Mesenteric fat pad (tissue), 1 donor: ENCODE measurements around the gene CACNA1F. TPM values are rescaled to one million over a fixed set of nuclear protein-coding genes. Genes with fewer than 3 reads are reported as not detected.

Experiments used
- DNase-seq: peaks from one replicate; pipeline ENCODE4 v3.0.0-alpha.2; 2020; ENCODE audit warnings: low spot score
- long read RNA-seq: library from polyadenylated mRNA; unstranded; transcript quantifications from one replicate; pipeline ENCODE4 v2.0.0, GENCODE V29; 2020
- total RNA-seq: library from RNA; stranded (reverse); fragmentation: NEBNext Ultra II Directional; extraction: Animal tissue kit (Norgen Biotek cat#: 25700); gene quantifications from one replicate; pipeline ENCODE4 v1.2.1, GENCODE V29; 2021
- donor health status: DM: yes; HTN: yes; CAD: no.

CACNA1F gene
- total RNA-seq = not detected
- long read RNA-seq = 0 reads

- DNase-seq = no peak
Measured at GRCh38 chrX:49233176-49233575, at the start of gene CACNA1F. TSS of gene CACNA1F (minus strand) at chrX:49233340. CDS start at chrX:49233309, 31 bp downstream.

DNA sequence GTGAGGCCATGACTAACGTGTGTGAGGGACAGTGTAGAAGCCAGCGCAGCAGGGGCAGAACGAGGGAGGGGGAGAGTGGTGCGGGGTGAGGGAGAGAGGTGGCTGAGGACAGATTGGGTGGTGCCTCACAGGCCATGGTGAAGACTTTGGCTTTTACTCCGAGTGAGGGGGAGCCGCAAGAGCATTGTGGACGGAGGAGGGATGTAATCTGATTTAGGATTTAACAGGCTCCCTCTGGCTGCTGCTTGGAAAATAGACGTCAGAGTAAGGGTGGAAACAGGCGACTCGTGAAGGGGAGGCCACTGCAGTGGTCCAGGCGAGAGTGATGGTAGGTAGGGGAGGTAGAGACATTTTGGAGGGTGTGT is 49.5 kb upstream of the CACNA1F start:
- peak; percentile 59 for DNase-seq

GRCh38 chrX:49278081-49278480 is 44.9 kb upstream of the CACNA1F start:
- no peak for DNase-seq

DNA sequence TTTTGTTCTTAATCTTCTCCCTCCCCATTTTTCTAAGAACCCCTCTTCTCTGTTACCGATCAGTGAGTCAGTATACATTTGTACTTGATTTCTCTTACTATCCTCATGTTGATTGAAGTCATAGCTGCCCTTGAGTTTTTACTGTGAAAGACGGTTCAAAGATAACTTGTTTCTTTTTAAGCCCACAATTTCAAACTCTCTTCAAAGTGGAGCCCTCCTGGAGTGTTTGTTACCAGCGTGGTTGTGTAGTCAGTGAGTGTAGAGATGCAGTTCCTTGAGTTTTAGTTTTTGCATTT is 44.3 kb upstream of the CACNA1F start:
- DNase-seq = no peak

DNA sequence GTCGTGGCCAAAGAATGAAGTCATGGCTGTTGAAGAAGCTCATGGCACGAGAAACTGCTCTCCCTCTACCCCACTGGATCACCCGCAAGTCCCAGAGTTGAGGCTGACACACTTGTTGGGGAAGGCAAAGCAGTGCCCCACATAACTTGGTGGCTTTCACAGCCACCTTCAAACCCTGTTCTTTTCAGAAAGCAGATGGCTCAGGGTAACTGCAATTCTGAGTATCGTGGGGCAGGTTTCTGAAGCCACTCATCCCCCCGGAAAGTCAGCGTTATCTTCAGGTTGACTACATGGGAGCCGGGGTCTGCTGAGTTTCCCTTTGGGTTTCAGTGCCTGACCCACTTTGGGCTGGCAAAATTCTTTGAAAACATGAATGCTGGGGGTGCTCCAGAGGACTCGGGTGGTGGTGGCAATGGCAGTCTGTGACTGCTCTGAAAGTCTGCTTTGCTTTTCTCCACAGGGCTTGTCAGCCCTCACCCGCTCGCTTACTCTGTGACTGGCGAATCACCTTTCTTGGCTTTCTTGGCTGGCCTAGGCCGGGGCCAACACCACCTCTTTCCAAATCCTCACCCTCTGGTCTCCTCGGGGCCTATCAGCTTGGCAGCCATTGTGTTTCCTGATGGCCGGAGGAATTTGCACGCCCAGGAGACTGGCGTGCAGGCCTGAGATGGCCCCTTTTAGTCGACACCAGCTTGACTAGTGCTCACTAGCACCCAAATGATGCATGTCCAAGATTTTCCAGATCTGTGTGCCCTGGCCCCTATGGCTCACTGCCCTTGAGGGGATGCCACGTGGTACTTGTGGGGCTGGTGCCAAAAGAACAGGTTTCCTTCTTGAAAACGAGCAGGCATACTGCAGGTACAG is 43.8 kb upstream of the CACNA1F start:
- peak; percentile 51 for DNase-seq

DNA sequence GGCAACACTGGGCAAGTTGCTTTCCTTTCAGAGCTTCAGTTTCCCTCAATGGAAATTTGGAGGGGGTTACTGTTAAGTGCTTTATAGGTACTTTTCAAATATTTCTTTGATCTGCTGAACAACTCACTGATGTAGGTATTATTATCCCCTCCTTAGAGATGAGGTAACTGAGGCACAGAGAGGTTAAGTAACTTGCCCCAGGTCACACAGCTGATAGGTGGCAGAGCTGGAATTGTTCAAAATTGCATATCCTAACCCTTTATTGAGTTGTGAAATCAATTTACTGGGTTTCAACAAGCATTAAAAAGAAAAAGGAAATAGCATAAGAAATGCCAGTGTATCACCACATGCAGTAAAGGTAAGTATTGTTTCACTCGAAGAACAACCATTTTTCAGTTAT is 43.1 kb upstream of the CACNA1F start:
- DNase-seq = no peak

GRCh38 chrX:49273181-49273727 is 40.1 kb upstream of the CACNA1F start:
- peak; percentile 30 for DNase-seq

- DNase-seq = no peak
Measured at GRCh38 chrX:49272421-49272820, 39.3 kb upstream of the CACNA1F start.

DNA sequence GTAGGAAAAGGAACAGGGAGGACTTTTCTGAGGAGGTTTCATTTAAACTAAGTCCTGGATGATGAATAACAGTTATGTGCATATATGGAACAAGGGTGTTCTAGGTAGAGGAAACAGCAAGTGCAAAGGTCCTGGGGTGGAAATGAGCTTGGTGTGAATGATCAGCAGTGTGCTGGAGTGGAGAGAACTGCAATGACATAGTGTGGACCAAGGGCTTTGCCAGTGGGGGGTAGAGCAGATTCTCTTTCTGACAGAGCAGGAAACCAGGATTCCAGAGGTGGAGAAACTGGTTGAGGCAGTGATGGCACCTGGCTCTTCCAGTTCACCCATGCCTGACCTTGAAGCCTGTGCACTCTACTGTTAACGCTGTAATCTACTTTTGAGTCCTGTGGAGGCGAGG is 38.2 kb upstream of the CACNA1F start:
- DNase-seq = no peak

GRCh38 chrX:49270249-49270921 is 37.2 kb upstream of the CACNA1F start:
- DNase-seq = no peak

- no peak for DNase-seq
Measured at GRCh38 chrX:49269767-49270248, 36.7 kb upstream of the CACNA1F start, which contains the start of gene PPP1R3F. TSS of gene PPP1R3F (plus strand) at chrX:49269793. CDS start at chrX:49269870, 77 bp downstream.

GRCh38 chrX:49269010-49269766 is 36.0 kb upstream of the CACNA1F start:
- DNase-seq = peak; percentile 96

- no peak for DNase-seq
Measured at GRCh38 chrX:49268702-49269009, 35.5 kb upstream of the CACNA1F start.

- no peak for DNase-seq
Measured at GRCh38 chrX:49266523-49267445, 33.6 kb upstream of the CACNA1F start.

DNA sequence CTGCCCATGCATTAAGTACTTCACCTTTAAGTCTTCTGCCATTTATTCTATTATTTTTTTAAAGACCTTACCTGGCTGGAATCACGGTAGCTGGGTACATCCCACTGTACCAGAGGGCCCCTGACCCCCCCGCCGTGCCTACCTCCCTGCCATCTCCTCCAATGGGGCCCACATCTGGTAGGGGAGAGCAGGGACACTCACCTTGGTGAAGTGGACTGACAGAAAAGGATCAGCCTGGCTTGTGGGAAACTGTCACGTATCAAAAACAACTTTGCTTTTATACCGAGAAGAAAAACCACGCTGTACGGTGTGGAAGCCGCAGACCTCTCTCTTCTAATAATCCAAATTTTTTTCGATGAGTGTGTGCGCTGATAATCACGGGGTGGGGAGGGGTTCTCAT is 31.3 kb upstream of the CACNA1F start, which contains the start of gene FOXP3:
TSS of gene FOXP3 (minus strand) at position 251 of the 400 bp plus-strand sequence. CDS start 6,205 bp downstream, outside the sequence.
- no peak for DNase-seq

DNA sequence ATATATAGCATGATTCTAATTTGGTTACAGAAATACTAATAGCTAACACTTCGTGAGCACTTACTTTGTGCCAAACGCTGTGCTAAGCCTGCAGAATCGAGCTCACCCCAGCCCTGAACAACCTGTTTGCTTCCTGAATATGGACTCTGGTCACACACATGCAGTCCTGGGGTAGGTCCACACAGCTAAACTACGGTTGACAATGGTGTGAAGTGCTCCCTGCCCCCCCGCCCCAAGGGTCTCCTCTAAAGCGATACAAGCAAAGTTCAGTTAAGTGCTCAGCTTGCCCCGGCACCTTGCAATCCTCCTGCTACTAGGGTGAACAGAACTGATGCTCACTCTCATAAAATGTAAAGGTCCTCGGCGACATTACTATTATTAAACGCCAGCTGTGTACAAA is 30.5 kb upstream of the CACNA1F start:
- DNase-seq = no peak

GRCh38 chrX:49262603-49263002 is 29.5 kb upstream of the CACNA1F start:
- DNase-seq = no peak

DNA sequence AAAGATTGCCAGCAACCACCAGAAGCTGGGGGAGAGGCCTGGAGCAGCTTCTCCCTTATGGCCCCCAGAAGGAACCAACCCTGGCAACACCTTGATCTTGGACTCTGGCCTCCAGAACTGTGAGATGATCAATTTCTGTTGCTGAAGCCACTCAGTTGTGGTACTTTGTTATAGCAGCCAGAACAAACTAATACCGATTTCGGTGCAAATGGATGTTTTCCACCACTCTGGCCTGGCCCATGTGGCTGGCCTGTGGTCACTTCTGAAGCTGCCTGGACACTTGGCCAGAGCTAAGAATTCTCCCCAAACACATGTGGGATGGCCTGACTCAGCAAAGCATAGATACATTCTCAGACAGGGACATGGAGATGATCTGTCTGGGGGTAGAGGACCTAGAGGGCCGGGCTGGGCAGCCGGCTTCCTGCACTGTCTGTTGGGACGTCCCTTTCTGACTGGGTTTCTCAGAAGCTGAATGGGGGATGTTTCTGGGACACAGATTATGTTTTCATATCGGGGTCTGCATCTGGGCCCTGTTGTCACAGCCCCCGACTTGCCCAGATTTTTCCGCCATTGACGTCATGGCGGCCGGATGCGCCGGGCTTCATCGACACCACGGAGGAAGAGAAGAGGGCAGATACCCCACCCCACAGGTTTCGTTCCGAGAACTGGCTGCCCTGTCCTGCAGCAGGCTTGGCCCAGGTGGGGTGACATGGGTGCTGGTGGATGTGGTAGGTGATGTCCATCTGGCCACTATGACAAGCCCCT is 27.3 kb upstream of the CACNA1F start:
- DNase-seq = no peak

- DNase-seq = no peak
Measured at GRCh38 chrX:49258749-49259124, 25.6 kb upstream of the CACNA1F start.
